Kasumi-1 (cell line): ENCODE results near the gene CAPN15.

Experiments
- DNase-seq, 2 experiments: peaks; one replicate each; lab custom pipeline; 2025; lab: John Stamatoyannopoulos, UW

The CAPN15 gene

DNA sequence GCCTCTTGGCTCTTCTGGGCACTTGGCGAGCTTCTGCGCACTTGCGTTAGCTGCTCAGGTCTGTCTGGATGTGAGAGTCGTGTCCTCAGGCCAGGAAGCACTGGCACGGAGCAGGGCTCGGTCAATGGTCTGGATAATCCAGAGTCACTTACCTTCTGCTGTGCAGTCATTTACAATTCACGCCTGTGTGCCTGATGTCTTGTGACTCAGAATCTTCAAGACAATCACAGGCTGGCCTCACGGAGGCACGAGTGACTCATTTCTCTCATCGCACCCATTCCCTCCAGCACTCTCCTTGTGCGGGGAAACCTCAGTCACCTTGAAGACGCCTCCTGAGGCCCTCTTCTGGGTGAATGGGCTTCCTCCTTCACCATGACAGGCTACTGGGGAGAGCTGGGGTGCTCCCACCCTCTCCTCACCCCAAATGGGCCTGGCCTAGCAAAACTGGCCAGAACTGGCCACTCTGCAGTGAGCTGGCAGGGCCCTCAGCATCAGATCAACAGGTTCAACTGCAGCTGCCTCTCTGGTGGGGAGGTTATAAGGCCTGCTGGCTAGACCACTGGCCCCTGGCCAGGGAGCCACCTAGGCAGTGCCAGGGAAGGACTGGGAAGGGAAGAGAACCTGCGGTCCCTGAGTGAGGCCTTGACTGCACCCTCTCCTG is 1.9 kb upstream of the CAPN15 start:
- no peak for DNase-seq

- no peak for DNase-seq
Measured at GRCh38 chr16:526181-527014, 1.1 kb upstream of the CAPN15 start.

GRCh38 chr16:528111-529011 is 849 bp downstream of the CAPN15 start:
- peak; percentile 42 to 56 for DNase-seq

- no peak for DNase-seq
Measured at GRCh38 chr16:529012-529575, 1.6 kb downstream of the CAPN15 start.

DNA sequence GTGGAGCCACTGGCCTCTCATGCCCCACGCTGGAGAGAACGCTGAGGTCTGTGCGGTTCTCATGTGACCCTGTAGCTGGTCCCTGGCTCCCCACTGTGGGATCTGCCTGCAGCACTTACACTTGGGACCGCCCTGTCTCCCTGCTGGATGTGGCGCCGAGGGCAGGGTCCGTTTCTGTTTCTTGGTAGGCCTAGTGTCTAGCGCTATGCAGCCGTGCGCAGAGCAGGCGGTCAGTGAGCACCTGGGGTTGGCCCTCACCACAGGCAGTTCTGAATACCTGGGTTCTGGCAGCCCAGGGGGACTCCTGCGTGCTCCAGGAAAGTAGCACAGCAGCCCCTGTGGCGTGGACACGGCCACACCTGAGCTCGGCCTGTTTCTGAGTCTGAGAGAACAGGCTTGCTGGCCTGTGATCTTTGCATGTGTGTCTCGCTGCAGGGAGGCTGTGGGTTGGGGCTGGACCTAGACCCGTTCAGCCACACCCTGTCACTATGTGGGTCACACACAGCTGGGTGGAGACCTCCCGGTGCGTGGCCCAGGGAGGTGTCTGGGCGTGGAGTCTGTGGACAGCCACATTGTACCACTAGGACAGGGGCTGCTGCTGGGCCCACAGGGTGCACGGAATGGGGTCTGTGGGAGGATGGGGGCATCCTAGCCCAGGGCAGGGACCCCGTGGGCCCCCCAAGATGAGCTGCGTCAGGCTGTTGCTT is 2.8 kb downstream of the CAPN15 start:
- no peak for DNase-seq

- no peak for DNase-seq
Measured at GRCh38 chr16:531494-532125, 4.1 kb downstream of the CAPN15 start.

DNA sequence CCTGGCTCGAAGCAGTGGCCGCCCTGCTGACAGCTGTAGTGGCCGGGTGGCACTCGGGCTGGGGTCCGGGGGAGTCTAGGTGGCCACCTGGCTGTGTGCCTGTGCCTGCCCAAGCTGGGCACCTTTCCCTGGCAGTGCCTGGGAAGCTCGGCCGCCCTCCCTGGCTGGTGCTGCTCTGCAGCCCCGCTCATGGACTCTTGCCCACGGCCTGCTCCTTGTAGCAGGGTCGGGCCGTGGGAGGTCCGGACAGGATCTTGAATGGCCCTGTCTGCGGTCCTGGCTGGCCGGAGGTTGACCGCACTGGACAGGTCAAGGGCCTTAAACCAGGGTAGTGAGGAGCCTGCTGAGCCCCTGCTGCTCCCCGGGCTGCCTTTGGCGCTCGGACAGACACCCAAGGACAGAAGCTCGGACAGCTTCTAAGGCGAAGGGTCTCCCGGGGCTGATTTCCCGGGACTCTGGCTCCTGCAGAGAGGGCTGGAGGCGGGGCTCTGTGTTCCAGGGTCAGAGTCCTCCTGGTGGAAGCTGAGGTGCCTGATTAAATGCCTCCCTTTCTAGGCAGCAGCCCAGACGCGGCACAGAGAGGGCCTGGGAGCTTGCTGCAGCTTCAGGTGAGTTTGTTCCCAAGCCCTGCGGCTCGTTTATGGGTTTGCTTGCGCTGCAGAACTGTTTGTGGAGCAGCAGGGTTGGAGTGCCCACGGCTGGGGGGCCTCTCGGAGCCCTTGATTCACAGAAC is 6.0 kb downstream of the CAPN15 start:
- DNase-seq = no peak

DNA sequence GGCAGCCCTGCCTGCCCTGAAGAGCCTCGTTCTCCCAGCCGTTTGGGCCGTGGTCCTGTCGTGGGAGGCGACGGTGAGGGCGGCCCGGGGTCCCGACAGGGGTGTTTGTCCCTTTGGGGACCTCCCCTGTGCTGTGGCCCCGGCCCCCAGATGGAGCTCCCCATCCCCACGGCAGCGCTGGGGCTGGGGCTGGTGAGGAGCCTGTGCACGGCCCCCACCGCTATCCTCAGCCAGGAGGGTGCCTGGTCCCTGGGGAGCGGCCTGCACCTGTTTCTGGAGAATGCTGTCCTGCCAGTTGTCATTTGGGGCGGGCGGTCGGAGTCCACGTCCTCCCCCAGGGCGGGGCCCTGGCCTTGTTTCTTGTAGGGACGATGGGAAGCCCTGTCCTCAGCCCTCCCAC is 6.6 kb downstream of the CAPN15 start:
- no peak for DNase-seq

- no peak for DNase-seq
Measured at GRCh38 chr16:534856-535445, 7.4 kb downstream of the CAPN15 start.

DNA sequence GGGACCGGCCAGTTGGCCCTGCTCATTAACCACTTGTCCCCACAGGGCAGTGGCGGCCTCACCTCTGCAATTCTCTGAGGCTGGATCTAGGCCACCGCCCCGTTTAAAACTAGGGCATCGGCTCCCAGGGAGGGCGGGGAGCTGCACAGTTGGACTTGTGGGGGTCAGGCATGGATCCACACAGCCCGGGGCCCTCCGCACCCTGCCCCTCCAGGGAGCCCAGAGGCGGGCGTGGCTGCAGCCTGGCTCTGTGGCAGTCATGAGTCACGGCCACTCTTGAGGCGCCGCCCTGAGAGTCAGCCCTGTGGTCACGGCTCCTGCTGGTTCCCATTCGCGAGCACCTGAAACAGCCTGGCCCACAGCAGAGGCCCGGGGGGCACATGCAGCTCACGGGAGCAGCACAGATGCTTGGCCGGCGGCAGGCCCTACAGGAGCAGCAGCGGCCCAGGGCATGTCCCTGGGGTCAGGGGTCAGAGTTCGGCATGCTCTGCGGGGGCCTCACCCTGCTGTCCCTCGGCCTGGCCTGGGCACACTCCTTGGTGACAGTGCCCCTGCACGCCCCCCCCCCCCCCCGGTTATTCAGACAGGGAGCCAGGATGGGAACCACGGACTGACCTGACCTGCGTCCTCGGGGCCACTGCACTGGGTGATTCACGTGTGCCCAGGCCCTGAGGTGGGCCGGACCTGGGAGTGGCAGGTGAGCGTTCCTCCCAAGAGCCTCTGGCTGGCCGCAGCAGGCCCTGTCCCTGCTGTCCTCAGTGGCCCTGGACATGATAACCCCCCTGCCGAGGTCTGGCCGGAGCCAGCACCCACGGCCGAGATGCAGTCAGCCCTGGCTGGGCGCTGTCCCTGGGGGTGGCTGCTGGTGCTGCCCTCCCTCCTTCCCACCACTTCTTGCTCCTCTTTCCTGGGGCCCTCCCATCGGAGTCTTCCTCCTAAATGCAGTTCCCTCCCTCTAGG is 8.2 kb downstream of the CAPN15 start:
- DNase-seq = no peak

DNA sequence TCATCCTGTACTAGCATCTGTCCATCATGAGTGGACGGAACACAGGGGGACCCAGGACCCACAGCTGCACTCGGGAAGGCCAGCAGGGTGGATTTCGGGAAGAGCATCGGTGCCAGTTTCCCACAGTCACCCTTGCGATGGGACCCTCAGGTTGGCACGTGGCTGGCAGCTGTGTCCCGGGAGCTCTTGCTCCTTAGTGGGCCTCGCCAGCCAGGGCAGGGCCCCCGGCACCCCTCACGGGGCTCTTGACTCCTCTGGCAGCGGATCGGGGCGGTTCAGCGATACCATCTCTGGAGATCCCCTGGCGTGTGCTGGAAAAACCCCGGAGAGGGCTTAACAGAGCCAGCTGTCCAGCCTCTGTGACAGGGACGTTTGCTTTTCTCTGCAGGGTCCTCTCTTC is 9.2 kb downstream of the CAPN15 start:
- no peak for DNase-seq

GRCh38 chr16:537415-538335 is 10.2 kb downstream of the CAPN15 start:
- no peak for DNase-seq

GRCh38 chr16:539901-540530 is 12.5 kb downstream of the CAPN15 start:
- no peak for DNase-seq

- DNase-seq = no peak
Measured at GRCh38 chr16:540645-541340, 13.3 kb downstream of the CAPN15 start.

GRCh38 chr16:543301-544164 is 16.0 kb downstream of the CAPN15 start:
- DNase-seq = no peak

DNA sequence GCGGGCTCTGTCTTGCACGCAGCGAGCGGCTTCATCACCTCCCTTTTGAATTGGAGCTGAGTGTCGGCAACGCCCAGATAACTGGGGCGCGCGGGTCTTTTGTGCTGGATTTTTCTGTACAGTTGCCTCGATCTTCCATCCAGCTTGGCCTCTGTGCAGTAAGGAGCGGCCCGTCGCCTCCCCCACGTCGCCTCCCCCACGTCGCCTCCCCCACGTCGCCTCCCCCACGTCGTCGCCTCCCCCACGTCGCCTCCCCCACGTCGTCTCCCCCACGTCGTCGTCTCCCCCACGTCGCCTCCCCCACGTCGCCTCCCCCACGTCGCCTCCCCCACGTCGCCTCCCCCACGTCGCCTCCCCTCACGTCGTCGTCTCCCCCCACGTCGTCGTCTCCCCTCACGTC is 17.0 kb downstream of the CAPN15 start:
- DNase-seq = no peak
